Stimulated activated CD8-positive, alpha-beta memory T cell treated with anti-CD3 and anti-CD28 coated beads, Interleukin-4, amount 100 ng/mL, for 24 hours (primary cell): ENCODE data around the gene ZNF692.
"Not testable (repeated sequence)": the region's sequence is repeated elsewhere in the genome, so short reads cannot be mapped to it uniquely, and the experiment has no call there.

Experiments
- DNase-seq: peaks from one replicate; pipeline ENCODE4 v3.0.0-alpha.2; 2020; ENCODE audit warnings: low read depth

ZNF692 gene

GRCh38 chr1:248848602-248849001, 10.3 kb downstream of the ZNF692 start:
- no peak for DNase-seq

DNA sequence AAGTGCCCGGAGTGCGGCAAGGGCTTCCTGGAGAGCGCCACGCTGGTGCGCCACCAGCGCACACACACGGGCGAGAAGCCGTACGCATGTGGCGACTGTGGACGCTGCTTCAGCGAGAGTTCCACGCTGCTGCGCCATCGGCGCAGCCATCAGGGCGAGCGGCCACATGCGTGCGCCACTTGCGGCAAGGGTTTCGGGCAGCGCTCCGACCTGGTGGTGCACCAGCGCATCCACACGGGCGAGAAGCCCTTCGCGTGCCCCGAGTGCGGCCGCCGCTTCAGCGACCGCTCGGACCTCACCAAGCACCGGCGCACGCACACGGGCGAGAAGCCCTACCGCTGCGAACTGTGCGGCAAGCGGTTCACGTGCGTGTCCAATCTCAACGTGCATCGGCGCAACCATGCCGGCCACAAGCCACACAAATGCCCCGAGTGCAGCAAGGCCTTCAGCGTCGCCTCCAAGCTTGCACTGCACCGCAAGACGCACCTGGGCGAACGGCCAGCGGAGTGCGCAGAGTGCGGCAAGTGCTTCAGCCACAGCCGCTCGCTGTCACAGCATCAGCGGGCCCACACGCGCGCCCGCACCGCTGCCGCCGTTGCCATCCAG, 10.8 kb downstream of the ZNF692 start:
- no peak for DNase-seq

DNA sequence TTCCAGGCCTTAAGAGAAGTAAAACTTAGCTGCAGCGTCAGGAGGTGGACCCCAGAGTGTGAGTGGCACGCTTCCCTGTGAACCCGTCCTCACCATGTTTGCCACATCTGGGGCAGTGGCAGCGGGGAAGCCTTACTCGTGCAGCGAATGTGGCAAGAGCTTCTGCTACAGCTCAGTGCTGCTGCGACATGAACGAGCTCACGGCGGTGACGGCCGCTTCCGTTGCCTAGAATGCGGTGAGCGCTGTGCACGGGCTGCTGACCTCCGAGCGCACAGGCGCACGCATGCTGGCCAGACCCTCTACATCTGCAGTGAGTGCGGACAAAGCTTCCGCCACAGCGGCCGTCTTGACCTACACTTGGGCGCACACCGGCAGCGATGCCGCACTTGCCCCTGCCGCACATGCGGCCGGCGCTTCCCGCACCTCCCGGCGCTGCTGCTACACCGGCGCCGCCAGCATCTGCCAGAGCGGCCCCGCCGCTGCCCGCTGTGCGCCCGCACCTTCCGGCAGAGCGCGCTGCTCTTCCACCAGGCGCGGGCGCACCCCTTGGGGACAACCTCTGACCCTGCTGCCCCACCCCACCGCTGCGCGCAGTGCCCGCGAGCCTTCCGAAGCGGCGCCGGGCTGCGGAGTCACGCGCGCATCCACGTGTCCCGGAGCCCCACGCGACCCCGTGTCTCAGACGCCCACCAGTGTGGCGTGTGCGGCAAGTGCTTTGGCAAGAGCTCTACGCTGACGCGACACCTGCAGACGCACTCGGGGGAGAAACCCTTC, 11.5 kb downstream of the ZNF692 start:
- DNase-seq, result no peak

GRCh38 chr1:248844526-248844925, 14.4 kb downstream of the ZNF692 start:
- DNase-seq, result no peak

DNA sequence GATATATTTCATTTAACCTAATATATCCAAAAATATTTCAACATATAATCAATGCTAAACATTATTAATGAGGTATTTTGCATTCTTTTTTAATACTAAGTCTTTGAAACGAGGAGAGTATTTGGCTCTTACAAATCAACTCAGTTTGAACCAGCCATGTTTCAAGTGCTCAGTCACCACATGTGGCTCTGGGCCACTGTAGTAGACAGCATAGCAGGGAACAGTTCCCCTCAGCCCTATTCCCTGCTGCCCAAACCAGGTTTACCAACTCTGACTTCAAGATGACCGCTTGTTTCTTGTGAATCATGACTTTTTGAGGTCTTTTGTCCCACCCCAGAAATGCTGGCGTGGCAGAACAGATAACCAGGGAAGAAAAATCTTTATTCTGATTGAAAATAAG, 15.2 kb downstream of the ZNF692 start:
- DNase-seq, result no peak

DNA sequence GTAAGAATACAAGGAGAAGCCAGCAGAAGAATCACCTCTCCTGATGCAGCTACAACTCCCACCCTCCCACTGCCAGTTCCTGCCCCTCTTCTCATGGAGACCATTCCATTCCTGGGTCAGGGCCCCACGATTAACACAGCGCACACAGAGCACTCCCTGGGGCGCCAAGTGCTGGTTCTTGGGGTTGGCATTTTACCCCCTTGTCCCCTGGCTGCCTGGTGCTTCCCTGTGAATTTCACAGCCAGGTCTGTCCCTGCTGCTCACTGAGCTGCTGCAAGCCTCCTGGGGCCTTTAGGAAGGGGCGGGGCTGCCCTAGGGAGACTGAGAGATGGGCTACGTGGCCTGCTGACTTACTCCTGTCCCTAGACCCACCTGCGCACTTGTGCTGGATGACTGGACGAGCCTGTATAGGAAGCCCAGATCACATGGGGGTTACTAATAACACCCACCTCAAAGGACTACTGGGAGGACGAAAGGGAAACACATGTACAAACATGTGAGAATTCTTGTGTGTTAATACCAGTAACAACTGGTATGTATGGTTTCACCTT, 16.0 kb downstream of the ZNF692 start:
- no peak for DNase-seq

DNA sequence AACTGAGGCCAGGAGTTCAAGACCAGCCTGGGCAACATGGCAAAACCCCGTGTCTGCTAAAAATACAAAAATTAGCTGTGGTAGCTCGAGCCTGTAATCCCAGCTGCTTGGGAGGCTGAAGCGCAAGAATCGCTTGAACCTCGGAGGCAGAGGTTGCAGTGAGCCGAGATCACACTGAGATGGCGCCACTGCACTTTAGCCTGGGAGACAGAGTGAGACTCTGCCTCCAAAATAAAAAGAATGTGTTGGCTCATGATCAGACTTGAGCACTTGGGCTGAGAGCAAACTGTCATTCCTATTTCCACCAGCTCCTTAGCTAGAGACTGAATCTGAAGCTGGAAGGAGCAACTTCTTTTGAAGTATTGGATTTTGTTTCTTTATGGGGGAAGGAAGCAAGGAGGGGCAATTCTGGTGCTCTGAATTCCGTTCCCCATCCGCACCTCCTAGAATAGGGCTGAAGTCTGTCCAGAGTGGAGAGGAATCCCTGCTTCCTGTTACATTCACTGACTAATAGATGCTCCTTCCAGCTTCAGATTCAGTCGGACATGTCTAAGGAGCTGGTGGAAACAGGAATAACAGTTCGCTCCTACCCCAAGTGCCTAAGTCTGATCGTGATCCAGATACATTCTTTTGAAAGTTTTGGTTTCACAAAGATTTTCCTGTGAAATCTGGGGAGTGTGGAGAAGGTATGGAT, 17.0 kb downstream of the ZNF692 start:
- no peak for DNase-seq

DNA sequence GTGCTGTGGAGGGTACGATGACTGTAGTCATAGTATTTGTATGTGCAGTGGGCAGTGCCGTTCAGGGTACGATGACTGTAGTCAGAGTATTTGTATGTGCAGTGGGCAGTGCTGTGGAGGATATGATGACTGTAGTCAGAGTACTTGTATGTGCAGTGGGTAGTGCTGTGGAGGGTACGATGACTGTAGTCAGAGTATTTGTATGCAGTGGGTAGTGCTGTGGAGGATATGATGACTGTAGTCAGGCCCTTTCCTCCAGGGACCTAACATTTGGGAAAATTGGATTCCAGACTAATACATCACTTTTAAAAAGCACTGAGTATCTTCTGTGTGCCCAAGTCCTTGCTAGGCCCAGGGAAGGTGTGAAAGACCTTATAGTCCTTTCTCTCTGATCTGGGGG, 17.9 kb downstream of the ZNF692 start:
- DNase-seq, result no peak

DNA sequence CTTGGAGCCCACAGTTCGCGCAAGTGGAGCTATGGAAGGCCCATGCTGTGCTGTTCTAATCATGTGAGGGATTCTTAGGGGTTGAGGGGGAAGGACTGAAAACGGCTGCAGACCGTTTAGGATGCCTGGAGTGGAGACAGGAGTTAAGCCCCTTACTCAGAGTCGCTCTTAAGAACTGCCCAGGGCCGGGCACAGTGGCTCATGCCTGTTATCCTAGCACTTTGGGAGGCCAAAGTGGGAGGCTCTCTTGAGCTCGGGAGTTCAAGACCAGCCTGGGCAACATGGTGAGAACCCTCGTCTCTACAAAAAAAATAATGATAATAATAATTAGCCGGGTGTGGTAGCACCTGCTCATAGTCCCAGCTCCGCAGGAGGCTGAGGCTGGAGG, 19.7 kb downstream of the ZNF692 start:
- DNase-seq, result no peak

- peak; percentile 70 for DNase-seq
Observed at GRCh38 chr1:248838357-248839167, 20.3 kb downstream of the ZNF692 start.

- DNase-seq, result peak; percentile 90
Observed at GRCh38 chr1:248837781-248838356, 21.0 kb downstream of the ZNF692 start, which contains the start of gene ZNF672. ZNF672 (plus strand) TSS chr1:248838224; CDS start chr1:248847275, 9,051 bp downstream.

GRCh38 chr1:248837045-248837780, 21.7 kb downstream of the ZNF692 start:
- DNase-seq, result no peak

- DNase-seq, result no peak
Observed at GRCh38 chr1:248834343-248834940, 24.4 kb downstream of the ZNF692 start.

DNA sequence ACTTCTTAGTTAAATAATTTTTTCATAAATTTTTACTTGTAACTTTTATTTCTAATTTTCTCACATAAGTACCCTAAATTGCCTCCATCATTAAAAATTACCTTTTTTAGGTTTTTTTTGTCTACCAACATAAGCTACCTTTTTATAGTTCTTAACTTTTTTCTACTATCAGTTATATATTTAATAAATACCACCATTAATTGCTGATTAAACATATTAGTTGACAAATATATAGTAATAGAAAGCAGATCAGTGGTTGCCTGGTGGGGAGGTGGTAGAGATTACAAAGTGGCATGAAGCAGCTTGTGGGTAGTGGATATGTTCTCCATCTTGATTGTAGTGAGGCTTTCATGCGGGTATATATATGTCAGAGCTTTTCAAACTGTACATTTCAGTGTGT, 27.0 kb downstream of the ZNF692 start:
- no peak for DNase-seq

- DNase-seq, result not testable (repeated sequence)
Observed at GRCh38 chr1:248830718-248831017, 28.2 kb downstream of the ZNF692 start.

DNA sequence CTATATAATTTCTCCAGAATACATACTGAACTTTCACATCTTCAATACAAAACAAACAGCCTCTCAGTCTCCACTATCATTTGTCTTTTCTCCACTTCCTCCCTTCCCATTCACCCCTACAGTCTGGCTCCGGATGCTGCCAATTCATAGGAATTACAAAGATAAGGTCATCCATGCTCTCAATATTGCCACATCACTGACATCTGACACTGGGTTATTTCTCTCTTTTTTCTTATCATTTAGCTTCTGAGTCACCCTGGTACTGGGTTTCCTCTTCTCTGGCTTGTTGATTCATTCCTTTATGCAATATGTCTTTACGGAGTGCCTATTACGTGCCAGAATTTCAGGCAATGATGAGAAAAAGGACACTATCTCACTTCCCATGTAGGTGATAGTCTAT, 30.0 kb downstream of the ZNF692 start:
- no peak for DNase-seq

DNA sequence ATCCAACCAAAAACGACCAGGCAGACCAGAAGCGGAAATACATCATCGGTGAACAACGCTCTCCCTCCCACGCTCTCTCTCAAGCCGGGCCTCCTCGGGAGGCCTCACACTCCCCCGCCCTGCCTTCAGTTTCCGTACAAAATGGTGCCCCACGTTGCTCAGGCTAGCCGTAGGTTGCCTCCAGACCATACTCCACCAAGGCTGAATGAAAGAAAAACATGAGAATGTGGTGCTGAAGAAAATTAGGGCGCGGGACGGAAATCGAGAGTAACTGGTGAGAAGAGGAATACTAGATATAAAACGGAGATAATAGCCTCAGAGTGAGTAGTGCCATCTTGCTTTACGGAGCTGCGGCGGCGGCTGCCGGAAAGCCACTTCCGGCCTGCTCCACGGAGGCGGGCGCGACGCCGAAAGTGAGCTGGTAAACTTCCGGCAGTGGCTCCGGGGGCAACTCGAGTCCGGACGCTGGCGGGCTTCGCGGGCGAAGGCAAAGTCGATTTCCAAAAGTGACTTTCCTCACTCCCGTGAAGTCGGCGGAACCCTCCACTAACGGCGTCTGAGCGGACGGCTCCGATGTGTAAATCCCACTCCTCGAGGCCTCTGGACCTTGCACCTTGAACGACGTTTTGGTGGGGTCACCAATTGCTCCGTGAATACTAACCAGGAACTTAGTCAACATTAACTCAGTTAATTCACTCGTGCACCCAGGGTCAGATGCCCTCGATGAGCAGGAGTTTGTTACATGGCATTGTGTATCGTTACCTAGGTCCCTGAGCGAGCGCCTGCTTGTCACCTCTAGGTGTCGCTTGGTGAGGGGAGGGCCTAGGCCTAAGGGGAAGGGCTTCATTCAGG, 32.8 kb downstream of the ZNF692 start, which contains the start of gene SH3BP5L:
SH3BP5L (minus strand) TSS at position 7 of the 852 bp plus-strand sequence. CDS start 980 bp downstream, outside the sequence.
- peak; percentile 84 for DNase-seq

GRCh38 chr1:248825573-248825908, 33.3 kb downstream of the ZNF692 start:
- no peak for DNase-seq

GRCh38 chr1:248825136-248825535, 33.7 kb downstream of the ZNF692 start:
- DNase-seq, result no peak

DNA sequence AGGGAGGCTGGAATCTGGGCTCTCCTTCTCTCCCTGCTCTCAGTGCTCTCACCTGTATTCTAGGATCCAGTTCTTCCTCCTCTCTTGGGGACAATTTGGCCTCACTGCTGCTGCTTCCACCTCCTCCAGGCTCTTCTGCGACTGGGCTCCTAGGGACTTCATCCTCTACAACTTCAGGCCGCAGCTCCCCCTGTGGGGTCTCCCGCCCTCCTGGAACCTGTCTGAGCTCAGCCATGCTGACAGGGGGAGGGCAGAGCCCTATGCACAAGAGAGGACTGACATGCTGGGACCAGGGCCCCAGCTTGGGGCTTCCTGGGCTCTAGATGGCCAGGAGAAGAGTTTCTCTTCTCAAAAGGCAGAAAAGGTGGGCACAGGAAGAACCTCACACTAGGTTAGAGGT, 34.2 kb downstream of the ZNF692 start:
- no peak for DNase-seq
